Motor neuron (in vitro differentiated cells): ENCODE data around the gene ATP9A. TPM values are rescaled to one million over a fixed set of nuclear protein-coding genes. Genes with fewer than 3 reads are reported as not detected.
"Not testable (repeated sequence)": the region's sequence is repeated elsewhere in the genome, so short reads cannot be mapped to it uniquely, and the experiment has no call there.

Experiments used
- ATAC-seq, 8 experiments: fragments of 200-7000 bp; cut with Tn5 transposase; replicated peaks in 6 of 8; 2 replicates each; pipeline ENCODE4 v1.8.0; 2021; ENCODE audit warnings: mild to moderate bottlenecking in 8 of 8, moderate library complexity in 8 of 8
- H3K27ac ChIP-seq, 2 donors: fragments of 250-450 bp; sonication (Bioruptor Pico); 2 replicates each; pipeline ENCODE4 v1.9.0; 2021; ENCODE audit warnings: antibody characterized with exemption in 2 of 2, mild to moderate bottlenecking in 2 of 2, moderate library complexity in 1 of 2
- H3K4me1 ChIP-seq, 2 donors: fragments of 250-450 bp; sonication (Bioruptor Pico); replicated peaks in 1 of 2; 2 replicates each; pipeline ENCODE4 v1.6.1; 2021; ENCODE audit warnings: antibody characterized with exemption in 2 of 2, mild to moderate bottlenecking in 2 of 2, moderate library complexity in 1 of 2
- H3K4me3 ChIP-seq, 5 donors: fragments of 250-450 bp; sonication (Bioruptor Pico); 2 replicates each; pipeline ENCODE4 v1.9.0; 2021; ENCODE audit warnings: antibody characterized with exemption in 5 of 5, mild to moderate bottlenecking in 5 of 5, moderate library complexity in 4 of 5
- WGBS, 10 experiments: fragments of 450-650 bp; shearing (Covaris generic); methylation state at CpG; one replicate each; pipeline ENCODE4 v1.0.0; 2022; 5-methylcytosine and 5-hydroxymethylcytosine counted together
- in situ Hi-C, 9 experiments: fragments of 400-800 bp; cut with MboI; loops; one replicate each; pipeline ENCODE4 v1.15.0; 2021; ENCODE audit warnings: low sequenced_read_pairs in 9 of 9, low pct_unique_long_range_greater_than_20kb in 2 of 9; ENCODE audit not compliant: unreplicated experiment in 9 of 9
- total RNA-seq, 8 experiments: library from RNA; unstranded; fragments of 300-600 nt; gene quantifications; 2 replicates each; pipeline versions ENCODE4 v1.2.3 to v1.2.4, GENCODE V29; 2022

ATP9A gene
- total RNA-seq, 8 experiments from 2014 or later: 29.7 to 103 (median 88.1) TPM

DNA sequence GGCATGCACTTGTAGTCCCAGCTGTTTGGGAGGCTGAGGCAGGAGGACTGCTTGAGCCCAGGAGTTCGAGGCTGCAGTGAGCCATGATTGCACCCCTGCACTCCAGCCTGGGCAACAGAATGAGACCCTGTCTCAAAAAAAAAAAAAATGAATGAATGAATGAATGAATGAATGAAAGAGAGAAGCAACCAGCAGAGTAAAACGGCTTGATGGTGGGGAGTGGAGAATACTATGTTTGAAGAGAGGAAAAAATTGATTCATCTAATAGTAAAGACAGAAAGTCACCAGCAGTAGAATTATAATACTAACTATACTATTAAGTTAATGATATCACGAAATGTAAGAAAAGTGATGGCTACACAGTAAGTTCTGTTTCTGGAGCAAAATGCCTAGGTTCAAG is 80.6 kb downstream of the ATP9A start:
- WGBS, 10 experiments: 58 to 96% (median 89%) methylated on average over 1 to 3 of the region's 3 CpGs; no CpG with 5 or more reads in 1 of the 10 experiments
- Histone ChIP-seq H3K4me1 (peaks cover 11 to 14% of the 10 kb centered on the region in 2 donors), H3K4me3 (no peak overlapping the region), H3K27ac (no peak overlapping the region)
- ATAC-seq: no peak
- in situ Hi-C loops: no loop called here

- Histone ChIP-seq H3K4me3 (no peak overlapping the region), H3K27ac (no peak overlapping the region), H3K4me1 (peaks cover 11 to 14% of the 10 kb centered on the region in 2 donors)
- in situ Hi-C loops: no loop called here
- WGBS, 10 experiments: 51 to 91% (median 80%) methylated on average over 1 to 8 of the region's 8 CpGs; no CpG with 5 or more reads in 1 of the 10 experiments
- ATAC-seq: peak in 3 of 8 experiments; percentile 10 to 63 (median 28)
Measured at GRCh38 chr20:51687108-51687507, 81.1 kb downstream of the ATP9A start.

DNA sequence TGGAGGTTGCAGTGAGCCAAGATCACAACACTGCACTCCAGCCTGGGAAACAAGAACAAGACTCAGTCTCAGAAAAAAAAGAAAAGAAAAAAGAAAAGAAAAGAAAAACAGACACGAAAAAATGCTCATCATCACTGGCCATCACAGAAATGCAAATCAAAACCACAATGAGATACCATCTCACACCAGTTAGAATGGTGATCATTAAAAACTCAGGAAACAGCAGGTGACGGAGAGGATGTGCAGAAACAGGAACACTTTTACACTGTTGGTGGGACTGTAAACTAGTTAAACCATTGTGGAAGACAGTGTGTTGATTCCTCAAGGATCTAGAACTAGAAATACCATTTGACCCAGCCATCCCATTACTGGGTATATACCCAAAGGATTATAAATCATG is 82.7 kb downstream of the ATP9A start:
- ATAC-seq: not testable (repeated sequence)

GRCh38 chr20:51680067-51680749 is 88.0 kb downstream of the ATP9A start:
- Histone ChIP-seq H3K27ac (no peak overlapping the region), H3K4me3 (no peak overlapping the region), H3K4me1 (peaks cover 8 to 12% of the 10 kb centered on the region in 2 donors)
- in situ Hi-C loops: no loop called here
- 10 to 76% (median 60%) methylated on average over 1 to 9 of the region's 10 CpGs; no CpG with 5 or more reads in 1 of the 10 experiments for WGBS, 10 experiments
- peak in 4 of 8 experiments; percentile 39 to 73 (median 54) for ATAC-seq

More for the DNA sequence above, 82.7 kb downstream of the ATP9A start:
- peaks cover 13 to 18% of the 10 kb centered on the region in 2 donors for H3K4me1 ChIP-seq
- in situ Hi-C loops, H3K27ac ChIP-seq, H3K4me3 ChIP-seq: not testable (repeated sequence)
- 25 to 100% (median 91%) methylated on average over 1 to 2 of the region's 2 CpGs; no CpG with 5 or more reads in 1 of the 10 experiments for WGBS, 10 experiments

DNA sequence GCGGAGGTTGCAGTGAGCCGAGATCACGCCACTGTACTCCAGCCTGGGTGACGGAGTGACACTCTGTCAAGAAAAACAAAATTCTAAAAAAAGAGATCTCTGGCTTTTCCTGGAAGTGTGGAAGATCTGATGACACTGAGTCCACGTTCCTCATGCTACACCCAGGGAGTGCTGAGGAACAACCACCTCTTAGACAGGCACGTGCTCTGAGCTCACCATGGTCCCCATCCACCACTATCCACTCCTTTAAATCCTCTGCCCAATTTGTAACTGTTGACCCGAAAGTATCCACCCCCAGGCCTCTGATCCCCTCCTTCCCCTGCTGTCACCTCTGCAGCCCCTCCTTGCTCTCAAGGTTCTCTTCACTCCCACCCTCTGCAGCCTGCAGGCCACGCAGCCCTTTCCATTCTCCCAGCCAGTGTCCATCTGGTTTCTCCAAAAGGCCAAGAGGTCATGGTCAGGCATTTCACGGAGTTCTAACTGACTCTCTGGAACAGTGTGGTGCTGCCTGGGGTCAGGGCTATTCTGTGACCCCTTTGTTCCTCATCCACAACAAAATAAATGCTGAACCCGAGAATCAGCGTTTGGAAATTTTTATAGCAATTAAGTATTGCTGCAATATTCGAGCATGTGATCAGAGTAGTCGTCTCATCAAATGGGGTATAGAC is 88.8 kb downstream of the ATP9A start:
- H3K4me1 ChIP-seq: peaks cover 8 to 12% of the 10 kb centered on the region in 2 donors
- H3K4me3 ChIP-seq: no peak overlapping the region
- in situ Hi-C loops: no loop called here
- ATAC-seq: no peak
- WGBS, 10 experiments: 50 to 90% (median 66%) methylated on average over 1 to 5 of the region's 13 CpGs; no CpG with 5 or more reads in 4 of the 10 experiments
- no peak overlapping the region for H3K27ac ChIP-seq

DNA sequence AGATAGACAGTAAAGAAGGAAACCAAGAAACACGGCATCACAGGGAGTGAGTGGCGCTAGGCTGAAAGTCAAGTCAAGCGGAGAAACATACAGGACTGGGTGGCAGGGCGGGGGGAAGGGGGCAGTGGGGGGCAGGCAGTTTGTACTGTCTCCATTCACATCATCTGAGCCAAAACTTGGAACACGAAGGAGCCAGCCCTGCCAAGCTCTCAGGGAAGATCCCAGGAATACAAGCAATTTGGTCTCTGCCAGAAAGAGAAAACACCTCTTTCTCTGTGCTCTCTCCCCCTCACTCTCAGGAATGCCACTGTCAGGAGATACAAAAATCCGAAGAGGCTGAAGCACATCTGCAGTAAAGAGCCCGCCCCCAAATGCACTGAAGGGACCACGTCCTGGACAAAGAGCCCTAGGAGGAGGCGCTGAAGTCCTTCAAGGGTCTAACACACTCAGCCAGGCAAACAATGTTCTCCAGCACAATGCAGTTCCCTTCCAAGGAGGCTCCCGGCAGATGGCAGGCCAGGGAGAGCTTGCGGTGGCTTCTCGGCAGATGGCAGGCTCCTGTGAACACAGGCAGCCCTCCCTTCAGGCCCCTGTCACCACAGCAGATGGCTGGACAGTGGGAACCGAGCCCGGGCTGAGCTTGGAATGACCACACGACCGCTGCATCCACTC is 90.0 kb downstream of the ATP9A start:
- in situ Hi-C loops: no loop called here
- H3K4me1 ChIP-seq: peaks cover 8 to 12% of the 10 kb centered on the region in 2 donors
- peak in 7 of 8 experiments; percentile 57 to 98 (median 97) for ATAC-seq
- H3K4me3 ChIP-seq: no peak overlapping the region
- 0 to 93% (median 29%) methylated on average over 1 to 6 of the region's 16 CpGs; no CpG with 5 or more reads in 1 of the 10 experiments for WGBS, 10 experiments
- H3K27ac ChIP-seq: peak overlapping the region; percentile 11 to 37

DNA sequence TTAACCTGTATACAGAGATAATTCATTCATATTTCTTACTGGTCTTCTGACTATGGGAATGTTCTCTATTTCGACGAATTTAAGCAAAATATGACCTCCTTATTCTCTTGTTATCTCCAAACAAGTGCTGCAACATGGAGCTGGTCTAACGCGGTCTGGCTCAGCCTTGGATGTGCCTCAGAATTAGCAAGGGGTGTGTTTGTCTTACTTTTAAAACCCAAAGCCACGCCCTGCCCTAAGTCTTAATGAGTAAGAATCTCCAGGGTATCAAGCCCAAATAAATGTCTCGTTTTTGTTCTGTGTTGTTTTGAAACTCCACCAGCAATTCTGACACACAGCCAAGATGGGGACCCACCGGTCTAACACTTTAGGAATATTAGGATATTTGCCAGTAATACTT is 99.2 kb downstream of the ATP9A start:
- Histone ChIP-seq H3K4me1 (no peaks in the 10 kb centered on the region), H3K27ac (no peak overlapping the region), H3K4me3 (no peak overlapping the region)
- in situ Hi-C loops: no loop called here
- 46 to 100% (median 87%) methylated on average over 2 to 7 of the region's 7 CpGs; no CpG with 5 or more reads in 1 of the 10 experiments for WGBS, 10 experiments
- ATAC-seq: peak in 2 of 8 experiments; percentile 32 to 96

GRCh38 chr20:51668515-51668914 is 99.7 kb downstream of the ATP9A start:
- ATAC-seq: peak in 1 of 8 experiments; percentile 24
- Histone ChIP-seq H3K27ac (no peak overlapping the region), H3K4me1 (no peaks in the 10 kb centered on the region), H3K4me3 (no peak overlapping the region)
- in situ Hi-C loops: no loop called here
- WGBS, 10 experiments: 72 to 100% (median 96%) methylated on average over 1 to 6 of the region's 6 CpGs; no CpG with 5 or more reads in 2 of the 10 experiments

DNA sequence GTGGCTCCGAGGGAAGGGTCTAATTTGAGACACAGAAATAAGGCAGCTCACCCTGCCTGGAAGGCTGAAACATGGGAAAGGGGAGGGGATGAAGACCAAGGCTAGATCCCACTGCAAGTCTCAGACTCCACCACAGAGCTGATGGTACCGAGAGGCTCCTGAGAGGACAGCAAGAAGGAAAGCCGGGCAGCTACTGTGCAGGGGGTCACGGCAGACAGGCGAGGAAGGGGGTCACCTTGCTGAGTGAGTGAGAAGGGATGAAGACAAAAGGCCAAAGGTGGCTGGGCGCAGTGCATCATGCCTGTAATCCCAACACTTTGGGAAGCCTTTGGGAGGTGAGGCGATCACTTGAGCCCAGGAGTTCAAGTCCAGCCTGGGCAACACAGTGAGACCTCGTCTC is 100.7 kb downstream of the ATP9A start:
- in situ Hi-C loops: no loop called here
- WGBS, 10 experiments: 20 to 100% (median 78%) methylated on average over 1 to 4 of the region's 8 CpGs; no CpG with 5 or more reads in 2 of the 10 experiments
- H3K4me3 ChIP-seq: no peak overlapping the region
- no peak overlapping the region for H3K27ac ChIP-seq
- no peak for ATAC-seq
- no peaks in the 10 kb centered on the region for H3K4me1 ChIP-seq

DNA sequence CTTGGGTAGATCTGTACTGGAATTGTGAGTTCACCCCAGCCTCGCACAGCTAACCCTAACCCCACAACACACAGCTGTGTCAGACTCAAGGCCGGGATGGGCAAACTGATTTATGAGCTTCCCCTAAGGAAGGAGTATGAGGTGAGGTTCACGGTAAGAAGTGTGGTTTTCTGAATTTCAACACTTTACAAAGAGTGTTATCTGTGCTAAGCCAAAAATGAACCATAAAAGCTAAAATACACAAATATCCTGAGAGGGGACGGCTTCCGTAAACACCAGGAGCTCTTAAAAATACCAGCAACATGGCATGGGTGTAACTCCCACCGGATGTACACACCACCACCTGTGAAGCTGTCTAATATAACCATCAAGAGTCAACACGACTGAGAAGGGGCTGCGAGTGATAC is 101.2 kb downstream of the ATP9A start:
- 40 to 100% (median 92%) methylated on average over 1 to 5 of the region's 8 CpGs; no CpG with 5 or more reads in 2 of the 10 experiments for WGBS, 10 experiments
- in situ Hi-C loops: no loop called here
- Histone ChIP-seq H3K4me3 (no peak overlapping the region), H3K27ac (no peak overlapping the region), H3K4me1 (no peaks in the 10 kb centered on the region)
- no peak for ATAC-seq

- H3K4me1 ChIP-seq: no peaks in the 10 kb centered on the region
- WGBS, 10 experiments: 100% methylated on average over 1 to 3 of the region's 5 CpGs; no CpG with 5 or more reads in 7 of the 10 experiments
- in situ Hi-C loops: no loop called here
- no peak overlapping the region for H3K27ac ChIP-seq
- H3K4me3 ChIP-seq: no peak overlapping the region
- no peak for ATAC-seq
Measured at GRCh38 chr20:51666126-51666525, 102.1 kb downstream of the ATP9A start.

- H3K4me3 ChIP-seq: no peak overlapping the region
- no peaks in the 10 kb centered on the region for H3K4me1 ChIP-seq
- H3K27ac ChIP-seq: no peak overlapping the region
- no peak for ATAC-seq
- in situ Hi-C loops: no loop called here
- WGBS, 10 experiments: 75 to 100% (median 92%) methylated on average over 2 to 8 of the region's 8 CpGs; no CpG with 5 or more reads in 1 of the 10 experiments
Measured at GRCh38 chr20:51665543-51666118, 102.6 kb downstream of the ATP9A start.
